ENCODE results near the gene SND1. TPM values are rescaled to one million over a fixed set of nuclear protein-coding genes. Genes with fewer than 3 reads are reported as not detected.

Gene SND1
- total RNA-seq, 6 experiments from 2014 or later: 77.5 to 150 (median 126) TPM

GRCh38 chr7:127706766-127707165 is 54.8 kb downstream of the SND1 start:
- peaks cover 0 to 3% (median 0%) of the 10 kb centered on the region in 4 donors for H3K9me3 ChIP-seq
- H3K27ac ChIP-seq: no peak overlapping the region
- no peak for DNase-seq
- no peaks in the 10 kb centered on the region for H3K4me1 ChIP-seq
- TF ChIP-seq, protein P1, sequence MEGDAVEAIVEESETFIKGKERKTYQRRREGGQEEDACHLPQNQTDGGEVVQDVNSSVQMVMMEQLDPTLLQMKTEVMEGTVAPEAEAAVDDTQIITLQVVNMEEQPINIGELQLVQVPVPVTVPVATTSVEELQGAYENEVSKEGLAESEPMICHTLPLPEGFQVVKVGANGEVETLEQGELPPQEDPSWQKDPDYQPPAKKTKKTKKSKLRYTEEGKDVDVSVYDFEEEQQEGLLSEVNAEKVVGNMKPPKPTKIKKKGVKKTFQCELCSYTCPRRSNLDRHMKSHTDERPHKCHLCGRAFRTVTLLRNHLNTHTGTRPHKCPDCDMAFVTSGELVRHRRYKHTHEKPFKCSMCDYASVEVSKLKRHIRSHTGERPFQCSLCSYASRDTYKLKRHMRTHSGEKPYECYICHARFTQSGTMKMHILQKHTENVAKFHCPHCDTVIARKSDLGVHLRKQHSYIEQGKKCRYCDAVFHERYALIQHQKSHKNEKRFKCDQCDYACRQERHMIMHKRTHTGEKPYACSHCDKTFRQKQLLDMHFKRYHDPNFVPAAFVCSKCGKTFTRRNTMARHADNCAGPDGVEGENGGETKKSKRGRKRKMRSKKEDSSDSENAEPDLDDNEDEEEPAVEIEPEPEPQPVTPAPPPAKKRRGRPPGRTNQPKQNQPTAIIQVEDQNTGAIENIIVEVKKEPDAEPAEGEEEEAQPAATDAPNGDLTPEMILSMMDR (IDR thresholded peaks at IDR 0.05): no peak
- no peak for TF ChIP-seq POLR2A (IDR thresholded peaks at IDR 0.05)
- no peaks in the 10 kb centered on the region for H3K27me3 ChIP-seq
- H3K4me3 ChIP-seq: no peak overlapping the region
- no peak for ATAC-seq
- peaks cover 0 to 69% (median 30%) of the 10 kb centered on the region in 4 donors for H3K36me3 ChIP-seq
- intact Hi-C loops (cut with DNase I): loop anchor here in 1 of 2 donors (10.0 kb wide), 1 partner anchor 498 kb away; no protein-coding TSS in a partner anchor

DNA sequence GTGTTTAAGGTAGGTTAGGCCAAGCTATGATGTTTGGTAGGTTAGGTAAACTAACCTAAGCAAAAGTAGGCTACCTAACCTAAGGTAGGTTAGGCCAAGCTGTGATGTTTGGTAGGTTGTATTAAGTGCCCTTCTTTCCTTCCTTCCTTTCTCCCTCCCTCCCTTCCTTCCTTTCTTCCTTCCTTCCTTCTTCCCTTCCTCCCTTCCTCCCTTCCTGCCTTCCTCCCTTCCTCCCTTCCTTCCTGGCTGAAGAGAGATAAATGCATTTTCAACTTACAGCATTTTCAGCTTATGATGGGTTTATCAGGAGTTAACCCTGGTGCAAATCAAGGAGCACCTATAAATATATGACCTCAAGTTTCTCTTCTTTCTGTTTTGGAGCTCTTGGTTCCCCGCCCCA is 56.2 kb downstream of the SND1 start:
- ATAC-seq (no peak), DNase-seq (no peak)
- peaks cover 0 to 64% (median 27%) of the 10 kb centered on the region in 4 donors for H3K36me3 ChIP-seq
- H3K27ac ChIP-seq: no peak overlapping the region
- 71% methylated on average over 1 of the region's 1 CpG for WGBS (ENCODE audit: insufficient coverage, low coverage, low lambda C conversion rate, missing lambda C conversion rate)
- H3K9me3 ChIP-seq: peaks cover 0 to 3% (median 0%) of the 10 kb centered on the region in 4 donors
- intact Hi-C loops (cut with DNase I): loop anchor here in 1 of 2 donors (10.0 kb wide), 1 partner anchor 497 kb away; no protein-coding TSS in a partner anchor
- no peak overlapping the region for H3K4me3 ChIP-seq
- TF ChIP-seq, protein P1 (IDR thresholded peaks at IDR 0.05): no peak
- no peak for TF ChIP-seq POLR2A (IDR thresholded peaks at IDR 0.05)
- no peaks in the 10 kb centered on the region for H3K4me1 ChIP-seq
- H3K27me3 ChIP-seq: no peaks in the 10 kb centered on the region

- WGBS (ENCODE audit: insufficient coverage, low coverage, low lambda C conversion rate, missing lambda C conversion rate): no CpG with 5 or more reads among the region's 1 CpG
- intact Hi-C loops (cut with DNase I): loop anchor here in 1 of 2 donors (10.0 kb wide), 1 partner anchor 496 kb away; no protein-coding TSS in a partner anchor
- Histone ChIP-seq H3K4me1 (no peaks in the 10 kb centered on the region), H3K36me3 (peaks cover 0 to 60% (median 22%) of the 10 kb centered on the region in 4 donors), H3K9me3 (peaks cover 0 to 3% (median 0%) of the 10 kb centered on the region in 4 donors), H3K27me3 (no peaks in the 10 kb centered on the region), H3K4me3 (no peak overlapping the region), H3K27ac (no peak overlapping the region)
- ATAC-seq (peak; percentile 81 to 95 (median 84)), DNase-seq (peak in 2 of 3 donors; percentile 21 to 62)
- TF ChIP-seq, protein P1 (IDR thresholded peaks at IDR 0.05): peak; percentile 70 to 79 (median 74)
- no peak for TF ChIP-seq POLR2A (IDR thresholded peaks at IDR 0.05)
These were observed 56.8 kb downstream of the SND1 start for GRCh38 chr7:127708788-127709187.

- DNase-seq (no peak), ATAC-seq (no peak)
- Histone ChIP-seq H3K4me3 (no peak overlapping the region), H3K9me3 (peaks cover 0 to 3% (median 0%) of the 10 kb centered on the region in 4 donors), H3K4me1 (no peaks in the 10 kb centered on the region), H3K27ac (no peak overlapping the region), H3K27me3 (no peaks in the 10 kb centered on the region), H3K36me3 (peaks cover 0 to 42% (median 13%) of the 10 kb centered on the region in 4 donors)
- WGBS (ENCODE audit: insufficient coverage, low coverage, low lambda C conversion rate, missing lambda C conversion rate): 100% methylated on average over 1 of the region's 1 CpG
- TF ChIP-seq, protein P1 (IDR thresholded peaks at IDR 0.05): no peak
- no peak for TF ChIP-seq POLR2A (IDR thresholded peaks at IDR 0.05)
- intact Hi-C loops (cut with DNase I): loop anchor here in 1 of 2 donors (5.0 kb wide), 1 partner anchor 492 kb away; no protein-coding TSS in a partner anchor
These were observed 58.6 kb downstream of the SND1 start for GRCh38 chr7:127710635-127711034.

Data from right lobe of liver (tissue), 6 donors.